ENCODE measurements around the gene SNCA.
A peak's percentile ranks its signal among the peaks of the same experiment; 100 is the strongest.

The SNCA gene
- 3.4 to 34.3 (median 13.3) reads per million in 17 experiments for total RNA-seq

DNA sequence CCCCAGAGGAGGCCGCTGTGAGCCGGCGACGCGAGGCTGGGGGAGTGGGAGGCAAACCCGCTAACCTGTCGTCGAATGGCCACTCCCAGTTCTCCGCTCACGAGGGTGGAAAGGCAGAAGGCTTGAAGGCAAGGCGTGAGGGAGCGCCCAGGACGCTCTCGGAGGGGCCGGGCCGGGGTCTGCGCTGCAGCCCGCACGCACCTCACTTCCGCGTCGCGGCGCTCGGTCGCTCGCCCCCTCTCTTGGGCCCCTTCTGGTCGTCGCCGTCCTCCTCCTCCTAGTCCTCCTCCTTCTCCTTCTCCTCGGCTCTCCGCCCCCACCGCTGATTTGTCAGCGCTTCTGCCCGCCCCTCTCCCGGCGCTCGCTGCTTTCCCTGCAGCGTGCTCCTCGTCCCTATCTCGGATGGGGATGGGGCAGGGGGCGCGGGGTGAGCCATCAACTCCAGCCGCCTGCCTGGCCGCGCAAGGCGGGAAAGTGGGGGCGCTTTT, at the start of gene SNCA:
Gene SNCA (minus strand): TSS at position 265 of the 488 bp plus-strand sequence. CDS start 1,494 bp downstream, outside the sequence.
- DNase-seq: peak in 3 of 4 experiments; percentile 56 to 80 (median 74)

- no peak for DNase-seq
These were observed 42.3 kb upstream of the SNCA start for GRCh38 chr4:89879215-89879614.

GRCh38 chr4:89878611-89879010, 41.6 kb upstream of the SNCA start:
- DNase-seq: peak in 3 of 4 experiments; percentile 5 to 42 (median 41)

GRCh38 chr4:89876548-89876947, 39.6 kb upstream of the SNCA start:
- no peak for DNase-seq

- no peak for DNase-seq
These were observed 34.2 kb upstream of the SNCA start for GRCh38 chr4:89871211-89871610.

DNA sequence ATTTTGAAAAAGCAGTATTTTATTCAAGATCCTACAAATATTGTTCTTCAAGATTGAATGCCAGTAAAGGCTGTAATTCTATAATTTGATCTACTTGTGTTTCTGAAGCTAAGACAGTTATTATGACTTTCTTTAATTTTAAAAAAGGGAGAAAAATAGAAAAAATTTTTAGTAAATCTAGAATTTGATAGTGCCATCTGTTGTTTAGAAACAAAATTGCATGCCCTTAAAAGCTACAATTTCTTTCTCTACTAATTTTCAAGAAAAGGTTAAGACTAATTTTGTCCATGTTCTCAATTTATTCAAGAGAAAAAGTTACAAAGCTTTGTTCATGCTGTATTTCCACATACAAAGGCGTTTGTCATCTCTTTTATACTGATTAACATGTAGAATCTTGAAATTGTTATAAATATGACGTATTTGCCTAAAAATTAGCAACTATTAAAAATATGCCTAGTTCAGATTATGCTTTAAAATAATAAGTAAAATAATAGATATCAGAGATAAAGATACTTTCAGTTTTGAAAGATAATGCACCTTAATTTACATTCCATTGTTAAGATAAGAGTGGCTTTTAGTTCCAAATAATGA, 32.1 kb upstream of the SNCA start:
- DNase-seq: peak in 2 of 4 experiments; percentile 20 to 46

- DNase-seq: no peak
These were observed 31.3 kb upstream of the SNCA start for GRCh38 chr4:89868276-89868675.

DNA sequence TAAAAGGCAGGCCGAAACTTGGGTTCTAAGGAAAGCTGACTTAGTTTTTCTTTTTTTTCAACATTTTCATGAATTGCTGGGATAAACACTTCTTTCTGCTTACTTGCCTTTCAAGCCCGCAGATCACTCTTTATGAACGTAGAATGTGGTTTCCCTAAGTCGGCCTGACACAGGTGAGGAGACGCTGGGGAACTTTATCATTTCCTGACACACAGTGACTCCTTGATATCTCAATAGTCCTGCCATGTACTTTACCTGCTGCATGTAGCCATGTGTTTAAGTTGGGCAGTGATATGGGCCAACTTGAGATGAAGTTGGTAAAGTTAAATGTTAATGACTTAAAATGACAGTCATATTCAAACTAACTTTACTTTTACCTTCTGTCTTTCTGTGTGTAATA, 26.6 kb upstream of the SNCA start:
- DNase-seq: no peak

GRCh38 chr4:89860971-89861370, 24.0 kb upstream of the SNCA start:
- no peak for DNase-seq

- DNase-seq: peak in 2 of 4 experiments; percentile 6 to 9
These were observed 18.3 kb upstream of the SNCA start for GRCh38 chr4:89855236-89855635.

- DNase-seq: no peak
These were observed 10.8 kb upstream of the SNCA start for GRCh38 chr4:89847571-89848325.

GRCh38 chr4:89839558-89839957, 2.6 kb upstream of the SNCA start:
- no peak for DNase-seq

- DNase-seq: peak; percentile 16 to 47 (median 38)
These were observed 1.0 kb upstream of the SNCA start for GRCh38 chr4:89837993-89838390.

DNA sequence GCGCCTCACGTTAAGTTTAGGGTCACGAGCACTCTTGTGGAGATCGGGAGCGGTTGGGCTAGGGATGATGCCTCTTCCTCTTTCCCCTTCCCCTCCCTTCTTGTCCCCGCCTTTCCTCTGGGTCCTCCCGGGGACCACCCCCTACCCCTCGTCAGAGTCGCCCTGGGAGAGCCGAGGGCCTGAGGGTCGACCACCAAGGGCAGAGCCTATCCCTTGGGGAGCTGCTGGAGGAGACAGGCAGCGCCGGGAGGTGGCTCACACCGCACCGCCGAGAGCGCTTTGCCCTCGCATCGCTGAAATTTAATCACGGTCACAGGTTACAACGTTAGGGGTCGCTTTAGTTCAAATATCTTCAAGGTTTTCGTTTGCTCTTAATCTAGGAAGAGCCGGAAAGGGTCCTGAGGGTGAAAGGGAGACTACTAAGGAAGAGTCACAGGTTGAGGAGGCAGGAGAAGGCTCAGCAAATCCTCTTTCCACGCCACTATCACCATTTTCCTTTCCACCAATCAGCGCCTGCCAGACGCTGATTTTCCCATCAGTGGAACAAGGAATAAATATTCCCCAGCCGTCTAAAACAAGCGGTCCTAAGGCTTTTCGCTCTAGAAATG, 528 bp upstream of the SNCA start:
- peak in 3 of 4 experiments; percentile 44 to 61 (median 45) for DNase-seq

DNA sequence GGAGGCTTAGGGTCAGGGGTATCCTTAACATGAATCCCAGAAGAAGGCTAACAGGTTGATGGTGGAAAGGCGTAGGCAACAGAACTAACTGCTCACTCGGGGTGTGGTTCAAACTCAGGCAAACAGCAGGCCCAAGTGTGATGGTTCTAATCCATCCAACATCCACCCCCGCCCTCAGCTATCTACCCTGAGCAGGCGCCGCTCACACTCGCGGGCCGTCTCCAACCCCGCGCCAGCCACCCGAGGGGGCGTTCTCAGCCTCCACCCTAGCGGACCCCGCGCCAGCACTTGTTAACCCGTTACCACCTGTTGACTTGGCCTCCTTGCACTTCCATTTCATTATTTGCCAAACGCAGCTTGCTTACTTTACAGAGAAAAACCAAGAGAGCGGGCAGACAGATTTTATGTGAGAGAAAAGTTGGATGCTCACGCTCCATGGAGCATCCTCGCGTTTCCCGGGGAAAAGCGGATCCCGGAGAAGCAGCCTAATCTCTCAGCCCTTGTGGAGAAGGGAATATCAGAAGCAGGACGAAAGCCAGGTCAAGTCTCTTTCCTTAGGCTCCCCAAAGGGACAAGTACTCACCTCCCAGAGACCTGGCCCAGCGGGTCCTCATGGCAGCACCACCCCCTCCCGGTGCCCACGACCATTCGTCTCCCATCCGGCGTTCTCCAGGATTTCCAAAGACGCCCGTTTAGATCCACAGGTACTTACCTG, 773 bp downstream of the SNCA start:
- DNase-seq: peak in 2 of 4 experiments; percentile 9 to 29

DNA sequence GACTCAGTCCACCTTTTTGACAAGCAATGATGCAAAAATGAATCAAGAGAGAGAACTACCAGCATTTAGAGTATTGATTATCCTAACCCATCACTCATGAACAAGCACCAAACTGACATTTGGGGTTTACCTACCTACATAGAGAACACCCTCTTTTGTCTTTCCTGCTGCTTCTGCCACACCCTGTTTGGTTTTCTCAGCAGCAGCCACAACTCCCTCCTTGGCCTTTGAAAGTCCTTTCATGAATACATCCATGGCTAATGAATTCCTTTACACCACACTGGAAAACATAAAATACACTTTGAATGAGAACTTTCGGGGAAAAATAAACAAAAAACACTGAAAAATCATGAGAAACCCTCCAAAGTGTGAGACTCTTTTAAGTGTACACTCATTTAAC, 1.5 kb downstream of the SNCA start:
- DNase-seq: no peak

GRCh38 chr4:89834486-89835209, 2.3 kb downstream of the SNCA start:
- DNase-seq: peak in 1 of 4 experiments; percentile 10

DNA sequence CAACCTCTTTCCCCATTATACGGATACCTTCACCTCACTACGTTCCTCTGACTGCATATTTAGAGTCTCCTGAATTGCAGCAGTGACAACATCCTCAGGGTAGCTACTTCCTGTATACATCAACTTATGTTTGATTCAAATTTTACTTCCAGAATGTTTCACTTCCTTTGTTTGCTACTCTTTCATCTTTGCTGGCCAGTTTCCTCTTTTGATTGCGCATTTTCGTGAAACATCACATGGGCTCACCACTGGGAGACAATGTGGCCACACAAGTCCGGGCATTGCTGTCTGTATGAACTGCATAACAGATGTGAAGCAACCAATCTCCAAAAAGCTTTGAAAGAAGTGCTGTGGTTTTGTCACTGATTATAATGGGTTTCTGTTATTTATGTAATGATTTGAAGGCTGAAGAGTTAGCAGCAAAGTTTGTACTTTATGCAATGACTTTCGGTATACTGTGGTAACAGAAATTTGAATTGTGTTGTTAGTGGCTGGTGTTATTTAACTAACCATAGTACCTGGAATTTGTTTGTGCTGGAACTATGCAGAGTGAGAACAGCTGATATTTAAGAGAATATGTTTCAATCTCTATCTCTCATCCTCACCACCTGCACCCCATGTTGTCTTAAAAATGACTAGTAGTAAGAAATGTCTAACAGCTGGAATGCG, 7.4 kb downstream of the SNCA start:
- DNase-seq: peak; percentile 83 to 96 (median 89)

- DNase-seq: no peak
These were observed 13.5 kb downstream of the SNCA start for GRCh38 chr4:89823416-89823815.

DNA sequence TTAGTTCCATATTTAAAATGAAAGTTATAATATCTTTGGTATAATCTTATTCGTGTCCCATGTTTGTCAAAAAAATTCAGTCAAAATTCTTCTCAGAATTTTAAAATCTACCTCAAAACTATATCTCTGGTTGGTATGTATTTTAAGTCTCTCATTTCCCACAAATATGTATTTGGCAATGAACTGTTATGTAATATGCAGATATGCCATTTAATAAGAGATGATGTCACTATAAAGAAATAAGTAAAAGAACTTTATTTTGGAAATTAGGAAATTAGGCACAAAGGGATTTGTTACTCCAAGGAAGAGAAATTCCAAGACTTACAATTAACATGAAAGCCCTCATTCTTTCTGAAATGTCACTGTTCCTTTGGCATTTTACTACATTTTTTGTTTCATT, 15.3 kb downstream of the SNCA start:
- DNase-seq: no peak

- peak; percentile 28 to 64 (median 46) for DNase-seq
These were observed 17.0 kb downstream of the SNCA start for GRCh38 chr4:89820010-89820409.

- DNase-seq: no peak
These were observed 22.6 kb downstream of the SNCA start for GRCh38 chr4:89814362-89814761.
